Lower leg skin (tissue), 3 donors: Measurements from ENCODE around the gene REELD1.

Source experiments
- CTCF ChIP-seq, 3 donors: fragments of 450-650 bp; IDR thresholded peaks; one replicate each; pipeline ENCODE4 v1.5.1; 2016; ENCODE audit warnings: antibody characterized with exemption in 3 of 3, mild to moderate bottlenecking in 3 of 3, moderate library complexity in 2 of 3
- POLR2A ChIP-seq, 2 donors: fragments of 450-650 bp; IDR thresholded peaks; one replicate each; pipeline ENCODE4 v1.6.1; 2016 to 2017; ENCODE audit warnings: antibody characterized with exemption in 2 of 2, mild to moderate bottlenecking in 1 of 2, moderate library complexity in 1 of 2

GRCh38 chr4:146210890-146211289 is 3.4 kb upstream of the REELD1 start:
- TF ChIP-seq POLR2A (IDR thresholded peaks at IDR 0.05), result no peak
- no peak for TF ChIP-seq CTCF (IDR thresholded peaks at IDR 0.05)
